NCI-H2107 treated with DMSO at 0.1 percent for 48 hours (cell line): ENCODE results near the gene PAPOLB.

Experiments used
- DNase-seq: peaks from one replicate; lab custom pipeline; 2025; ENCODE audit not compliant: unreplicated experiment; lab: John Stamatoyannopoulos, UW

Gene PAPOLB

DNA sequence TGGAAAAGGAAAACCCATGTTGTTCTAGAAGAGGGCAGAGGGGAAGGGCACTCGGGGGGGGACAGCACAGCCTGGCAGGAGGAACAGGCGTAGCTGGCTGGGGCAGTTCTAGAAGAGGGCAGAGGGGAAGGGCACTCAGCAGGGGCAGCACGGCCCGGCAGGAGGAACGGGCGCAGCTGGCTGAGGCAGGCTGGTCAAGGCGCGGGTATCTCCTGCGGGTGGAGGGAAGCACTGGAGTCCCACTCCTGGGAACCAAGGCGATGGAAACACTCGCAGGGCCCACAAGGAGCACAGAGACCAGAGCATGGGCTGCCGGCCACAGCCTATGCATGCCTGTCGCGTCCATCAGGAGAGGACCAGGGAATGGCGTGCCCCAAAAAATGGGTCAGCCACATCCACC, 36.7 kb downstream of the PAPOLB start:
- DNase-seq = no peak

DNA sequence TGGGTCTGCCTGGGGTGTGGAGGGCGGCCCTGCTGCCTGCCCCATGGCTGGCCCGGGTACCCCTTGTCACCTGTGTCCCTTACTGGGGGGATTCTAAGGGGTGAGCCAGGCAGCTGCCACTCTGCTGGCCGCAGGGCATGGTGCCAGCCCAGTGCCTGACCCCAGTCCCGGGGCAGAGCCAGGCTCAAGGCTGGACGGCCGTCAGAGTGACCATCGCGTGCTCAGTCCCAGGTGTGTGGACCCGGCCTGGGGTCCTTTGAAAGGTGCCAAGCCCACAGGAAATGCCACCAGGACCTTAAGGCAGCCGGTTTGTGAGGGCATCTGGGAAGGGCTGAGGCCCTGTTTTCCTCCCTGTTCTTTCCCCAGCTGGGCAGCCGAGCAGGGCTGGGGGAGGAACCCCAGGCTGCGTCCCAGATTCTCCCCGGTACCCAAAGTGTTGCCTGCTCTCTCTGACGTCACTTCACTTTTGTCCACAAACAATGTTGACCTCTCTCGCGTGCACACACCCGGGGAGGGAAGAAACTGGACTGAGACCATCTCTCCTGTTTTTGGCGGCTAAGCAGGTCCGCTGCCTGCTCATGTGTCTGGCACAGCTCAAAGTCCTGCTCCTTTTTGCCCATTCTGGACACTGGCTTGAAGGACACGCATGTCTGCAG, 37.6 kb downstream of the PAPOLB start:
- no peak for DNase-seq

DNA sequence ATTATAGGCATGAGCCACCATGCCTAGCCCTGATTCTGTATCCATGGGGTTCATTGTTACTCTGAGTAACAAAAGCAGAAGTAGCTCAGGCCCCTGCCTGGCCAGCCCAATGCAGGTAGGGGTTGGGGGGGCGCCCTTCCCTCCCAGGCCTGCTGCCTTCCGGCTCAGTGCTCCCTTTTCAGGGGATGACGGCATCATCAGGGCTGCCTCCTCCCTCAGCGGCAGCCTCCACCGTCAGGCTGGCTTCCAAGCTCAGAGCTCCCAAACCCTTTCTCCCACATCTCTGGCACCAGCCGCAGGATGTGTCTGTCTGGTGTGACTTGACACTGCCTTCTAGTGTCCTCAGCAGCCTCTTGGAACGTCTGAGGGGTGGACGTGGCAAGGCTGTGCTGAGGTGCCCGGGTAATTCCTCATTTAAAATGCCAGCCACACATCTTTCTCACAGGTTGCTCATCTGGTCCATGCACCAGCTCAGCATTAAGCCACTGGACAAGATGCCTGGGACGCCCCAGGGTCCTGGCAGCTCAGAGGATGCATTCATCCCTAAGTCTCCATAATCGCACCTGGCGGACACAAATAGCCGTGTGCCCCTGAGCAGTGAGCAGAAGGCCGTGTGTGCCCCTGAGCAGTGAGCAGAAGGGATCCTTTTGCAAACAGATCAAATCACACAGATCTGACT, 38.2 kb downstream of the PAPOLB start:
- no peak for DNase-seq

DNA sequence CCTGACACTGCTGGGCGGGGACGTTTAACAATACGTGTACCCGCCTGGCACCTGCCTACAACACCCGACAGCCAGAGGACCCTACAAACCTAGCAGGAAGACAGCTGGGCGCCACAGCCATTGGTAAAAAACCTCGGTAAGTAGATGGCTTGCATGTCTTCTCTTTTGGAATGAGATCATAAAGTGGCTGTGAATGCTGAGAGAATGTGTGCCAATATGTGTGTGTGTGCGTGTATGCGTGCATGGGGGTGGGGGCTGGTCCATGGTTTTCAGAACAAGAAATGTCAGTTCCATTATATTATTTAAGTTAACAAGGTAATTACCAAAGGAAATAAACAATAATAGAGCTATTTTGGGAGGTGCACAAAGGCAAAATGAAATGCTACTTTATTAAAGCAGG, 39.2 kb downstream of the PAPOLB start:
- no peak for DNase-seq

DNA sequence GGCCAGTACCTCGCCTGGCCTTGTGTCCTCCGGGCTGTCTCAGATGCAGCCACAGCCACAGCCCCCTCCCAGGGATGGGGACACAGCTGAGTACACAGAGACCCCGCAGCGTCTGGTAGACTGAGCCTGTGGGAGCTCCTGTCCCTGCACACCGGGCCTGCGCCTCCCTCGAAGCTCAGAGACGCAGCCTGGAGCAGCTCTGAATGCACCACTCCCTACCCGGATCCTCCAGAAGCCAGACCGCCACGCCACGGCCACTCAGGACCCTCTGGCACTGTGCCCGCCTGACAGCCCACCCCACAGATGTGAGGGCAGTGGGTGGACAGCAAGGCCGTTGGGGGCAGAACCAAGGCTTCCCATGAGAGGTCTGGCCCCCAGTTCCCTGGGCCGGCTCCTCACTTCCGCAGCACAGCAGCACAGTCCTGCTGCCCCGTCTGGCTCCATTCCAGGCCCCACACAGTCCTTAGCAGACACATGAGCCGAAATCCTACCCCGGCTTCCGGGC, 40.8 kb downstream of the PAPOLB start:
- DNase-seq = no peak

DNA sequence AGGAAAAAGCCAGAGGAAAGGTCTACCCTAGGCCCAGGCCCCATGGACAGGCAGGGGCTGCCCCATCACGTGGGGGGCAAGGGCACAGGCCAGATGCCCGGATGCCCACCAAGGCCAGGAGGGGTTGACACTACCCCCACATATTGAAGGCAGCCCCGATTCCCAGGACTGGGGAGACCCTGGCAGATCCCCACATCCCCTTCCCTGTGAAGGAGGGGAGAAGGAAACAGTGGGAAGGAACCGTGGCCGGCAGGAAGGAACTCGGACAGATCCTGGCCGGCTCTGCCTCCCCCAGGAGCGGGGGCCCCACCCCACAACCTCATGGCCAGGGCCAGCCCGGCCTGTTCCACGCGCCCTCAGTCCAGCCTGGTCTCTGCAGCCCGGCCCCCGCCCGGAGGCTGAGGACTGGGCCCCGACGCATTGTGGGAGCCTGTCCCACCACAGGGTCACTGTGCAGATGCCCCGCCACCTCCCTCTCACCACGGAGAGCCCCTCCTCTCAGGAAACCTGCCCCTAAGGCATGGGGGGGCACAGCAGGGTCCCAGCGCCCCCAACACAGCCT, 41.3 kb downstream of the PAPOLB start:
- DNase-seq = no peak

DNA sequence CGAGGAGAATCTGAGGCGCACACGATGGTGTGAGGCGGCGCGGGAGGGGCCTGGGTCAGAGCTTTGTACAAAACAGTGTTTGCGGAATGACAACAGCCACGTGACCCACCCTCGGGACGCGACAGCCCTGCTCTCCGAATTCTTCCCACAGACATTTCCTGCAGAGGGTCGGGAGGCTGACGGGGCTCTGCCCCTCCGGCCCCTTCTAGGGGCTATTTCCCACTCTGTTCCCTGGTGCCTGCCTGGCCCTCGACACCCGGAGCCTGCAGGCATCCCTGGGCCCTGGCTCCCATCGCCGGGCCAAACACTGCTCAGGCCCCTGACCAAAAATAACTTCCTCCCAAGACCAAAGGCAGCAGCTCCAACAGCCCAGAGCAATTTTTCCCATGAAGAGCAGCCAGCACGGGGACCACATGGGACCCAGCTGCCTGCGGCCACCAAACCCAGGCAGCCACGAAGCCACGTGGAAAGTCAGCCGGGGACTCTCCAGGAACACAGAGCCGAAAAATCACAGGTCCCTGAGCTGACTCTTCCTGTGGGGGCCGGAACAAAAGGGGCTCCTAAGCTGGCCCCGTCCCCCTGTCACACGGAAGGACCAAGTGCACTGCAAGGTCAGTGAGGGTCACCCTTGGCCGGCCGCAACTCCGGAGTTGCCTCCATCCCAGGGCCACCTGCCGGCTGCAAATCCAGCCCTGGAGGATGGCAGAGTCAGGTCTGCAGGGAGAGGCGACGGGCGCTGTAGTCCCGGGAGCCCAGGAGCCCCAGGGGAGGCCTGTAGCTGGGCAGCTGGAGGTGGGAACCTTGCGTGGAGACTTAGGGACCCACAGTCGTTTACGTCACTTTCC, 42.0 kb downstream of the PAPOLB start:
- no peak for DNase-seq

DNA sequence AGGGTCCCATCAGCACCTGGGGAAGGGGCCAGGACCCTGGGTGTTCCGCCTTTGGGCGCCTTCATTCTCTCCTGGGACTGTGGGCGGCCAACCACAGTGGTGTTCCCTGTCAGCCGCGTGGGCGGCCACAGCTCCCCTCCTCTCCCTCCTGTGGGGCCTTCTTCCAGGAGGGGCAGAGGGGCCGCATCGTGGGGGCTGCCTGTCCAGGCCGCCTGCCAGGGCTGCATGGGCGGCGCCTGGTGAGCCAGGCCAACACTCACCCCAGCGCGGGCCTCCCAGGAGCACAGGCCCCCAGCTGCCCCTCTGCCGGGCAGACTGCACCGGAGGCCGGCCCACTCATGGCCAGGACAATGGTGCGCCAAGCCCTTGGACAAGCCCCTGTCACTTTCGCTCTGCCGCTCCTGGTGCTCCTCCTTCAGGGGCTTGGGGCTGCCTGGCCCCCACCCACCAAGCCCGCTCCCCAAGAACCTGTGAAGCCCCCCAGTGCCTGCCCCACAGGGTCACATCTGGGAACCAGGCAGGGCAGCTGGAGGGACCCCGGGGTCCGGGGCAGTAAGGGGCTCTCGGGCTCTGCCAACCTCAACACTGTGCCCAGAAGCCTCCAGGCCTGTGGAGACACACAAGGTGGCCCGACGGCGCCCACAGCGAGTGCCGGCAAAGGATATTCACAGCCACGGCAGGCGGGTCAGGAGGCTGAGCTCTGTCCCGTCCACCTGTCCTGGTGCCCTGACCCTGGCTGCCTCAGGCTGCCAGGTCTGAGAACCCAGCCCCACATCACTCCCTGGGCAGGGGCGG, 43.6 kb downstream of the PAPOLB start:
- no peak for DNase-seq

DNA sequence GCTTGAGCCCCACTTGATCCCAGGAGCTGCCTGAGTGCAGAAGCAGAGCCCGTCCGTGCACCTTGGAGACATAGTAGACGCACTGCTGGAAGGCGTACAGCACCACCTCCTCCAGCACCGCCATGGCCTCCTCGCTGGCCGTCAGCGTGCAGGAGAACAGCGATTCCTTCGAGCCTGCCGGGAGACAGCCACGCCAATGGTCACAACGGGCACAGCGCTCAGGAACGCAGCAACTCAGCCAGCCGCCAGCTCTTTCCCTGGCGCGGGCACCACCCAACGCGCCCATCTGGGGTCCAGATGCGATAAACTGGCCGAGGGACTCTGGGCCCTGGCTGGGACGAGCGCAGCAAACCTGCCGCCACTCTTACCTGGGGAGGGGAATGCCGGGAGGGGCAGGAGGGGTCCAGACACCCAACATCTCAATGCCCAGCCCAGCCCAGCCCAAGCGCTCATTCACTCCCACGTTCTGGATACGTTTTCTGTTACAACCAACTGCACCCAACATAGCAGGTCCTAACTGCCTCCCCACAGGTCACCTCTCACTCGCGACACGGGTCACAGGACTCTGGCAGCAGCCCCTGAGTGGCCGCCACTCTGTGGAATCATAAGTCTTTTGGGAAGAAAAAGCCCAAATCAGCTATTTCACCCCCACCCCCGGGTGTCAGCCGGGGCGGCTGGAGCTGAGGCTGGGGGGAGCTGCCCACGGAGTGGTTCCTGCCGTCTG, 44.5 kb downstream of the PAPOLB start:
- no peak for DNase-seq

DNA sequence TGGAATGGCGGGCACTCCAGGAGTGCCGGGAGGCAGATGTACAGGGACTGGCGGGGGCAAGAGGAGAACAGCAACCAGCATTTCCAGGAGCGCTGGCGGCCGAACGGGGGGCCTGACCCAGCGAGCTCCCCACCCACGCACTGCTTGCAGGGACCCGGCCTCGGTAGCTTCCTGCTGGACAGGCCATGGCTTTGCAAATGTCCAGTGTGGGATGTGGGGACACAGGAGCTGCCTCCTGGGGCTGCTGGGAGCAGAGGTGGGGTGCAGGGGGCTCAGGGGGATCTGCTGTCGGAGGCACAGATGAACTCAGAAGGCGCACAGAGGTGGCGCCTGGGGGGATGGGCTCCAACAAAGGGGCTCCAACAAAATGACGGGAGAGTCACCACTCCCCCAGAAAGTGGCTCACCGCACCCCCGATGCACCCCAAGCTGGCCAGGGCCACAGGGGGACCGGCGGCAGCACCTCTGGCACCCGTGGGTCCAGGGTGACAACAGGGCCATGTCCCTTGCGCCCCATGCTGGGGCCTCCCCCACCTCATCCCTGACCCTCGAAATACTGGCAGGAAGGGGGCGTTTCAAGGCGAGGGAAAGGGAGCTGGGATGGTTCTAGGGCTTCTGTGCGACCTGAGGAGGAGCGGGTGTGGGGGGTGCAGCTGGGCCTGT, 45.3 kb downstream of the PAPOLB start:
- no peak for DNase-seq

DNA sequence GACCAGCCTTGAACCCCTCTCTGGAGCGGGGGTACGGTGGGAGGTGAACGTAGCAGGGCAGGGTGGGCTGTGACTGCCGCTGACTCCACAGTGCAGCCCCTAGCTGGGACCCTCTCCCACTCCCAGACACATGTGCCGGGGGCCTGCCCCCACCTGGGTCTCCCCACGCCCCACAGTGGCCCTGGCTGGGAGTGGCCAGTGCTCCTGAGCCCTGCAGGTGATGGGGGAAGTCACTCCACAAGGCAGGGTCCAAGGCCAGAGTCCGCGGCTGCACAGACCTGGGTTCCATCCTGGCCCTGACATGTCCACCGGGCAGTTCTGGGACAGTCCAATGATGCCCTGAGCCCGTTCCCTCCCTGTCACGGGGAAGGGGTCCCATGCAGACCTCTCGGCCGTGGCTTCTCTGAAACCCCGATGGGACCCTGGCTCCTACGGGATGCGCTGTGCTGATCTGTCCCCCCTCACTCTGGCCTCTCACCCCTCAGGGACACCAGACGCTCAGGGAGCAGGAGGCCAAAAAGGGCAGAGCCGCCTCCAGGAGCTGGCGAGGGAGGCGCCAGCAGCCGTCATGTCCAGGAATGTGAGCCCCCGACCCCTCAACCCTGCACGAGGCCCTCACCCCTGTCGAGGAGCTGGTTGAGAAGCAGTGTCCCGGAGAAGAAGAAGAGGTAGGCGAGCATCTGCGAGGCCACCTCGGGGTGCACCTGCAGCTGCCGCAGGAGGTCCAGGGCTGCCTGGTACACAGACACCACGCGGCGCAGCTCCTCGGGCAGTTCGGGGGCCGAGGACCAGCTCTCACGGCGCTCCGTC, 46.0 kb downstream of the PAPOLB start:
- DNase-seq = no peak

DNA sequence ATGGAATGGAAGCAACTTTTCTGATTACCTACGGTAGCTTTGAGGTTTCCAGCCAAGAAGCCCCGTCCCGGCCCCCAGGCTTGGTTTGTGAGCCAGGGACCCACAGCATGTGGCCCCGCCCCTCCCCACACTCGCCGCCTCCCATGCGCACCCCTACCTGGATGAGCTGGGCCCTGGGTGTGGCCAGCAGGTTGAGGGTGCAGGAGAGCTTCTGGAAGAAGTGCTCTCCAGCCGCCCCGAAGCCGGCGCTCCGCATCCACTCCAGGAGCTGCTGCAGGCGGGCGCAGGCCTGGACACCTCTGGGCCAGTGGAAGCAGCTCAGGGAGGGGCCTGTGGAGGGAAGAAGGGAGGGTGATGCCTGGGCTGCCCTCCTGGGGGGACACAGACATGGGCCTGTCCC, 46.7 kb downstream of the PAPOLB start:
- no peak for DNase-seq

DNA sequence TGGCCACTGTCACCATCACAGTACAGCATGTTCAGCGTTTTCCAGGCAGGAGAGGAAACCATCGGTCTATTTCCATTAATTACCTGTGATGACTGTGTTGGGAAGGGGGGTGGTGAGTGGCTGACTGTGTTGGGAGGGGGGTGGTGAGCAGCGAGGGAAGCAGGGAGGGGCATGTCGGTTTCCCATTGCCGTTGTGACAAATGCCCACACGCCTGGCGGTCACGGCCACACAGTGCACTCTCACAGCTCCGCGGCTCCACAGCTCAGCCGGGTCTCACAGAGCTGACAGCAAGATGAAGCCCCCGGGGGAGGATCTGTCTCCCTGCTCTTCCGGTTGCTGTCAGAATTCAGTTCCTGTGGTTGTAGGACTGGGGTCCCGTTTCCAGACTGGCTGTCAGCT, 47.4 kb downstream of the PAPOLB start:
- no peak for DNase-seq

DNA sequence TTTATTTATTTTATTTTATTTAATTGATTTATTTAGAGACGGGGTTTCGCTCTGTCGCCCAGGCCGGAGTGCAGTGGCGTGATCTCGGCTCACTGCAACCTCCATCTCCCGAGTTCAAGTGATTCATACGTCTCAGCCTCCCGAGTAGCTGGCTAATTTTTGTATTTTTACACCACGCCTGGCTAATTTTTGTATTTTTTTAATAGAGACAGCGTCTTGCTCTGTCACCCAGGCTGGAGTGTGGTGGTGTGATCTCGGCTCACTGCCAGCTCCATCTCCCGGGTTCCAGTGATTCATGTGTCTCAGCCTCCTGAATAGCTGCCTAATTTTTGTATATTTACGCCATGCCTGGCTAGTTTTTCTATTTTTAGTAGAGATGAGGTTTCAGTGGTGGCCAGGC, 52.2 kb downstream of the PAPOLB start:
- no peak for DNase-seq

DNA sequence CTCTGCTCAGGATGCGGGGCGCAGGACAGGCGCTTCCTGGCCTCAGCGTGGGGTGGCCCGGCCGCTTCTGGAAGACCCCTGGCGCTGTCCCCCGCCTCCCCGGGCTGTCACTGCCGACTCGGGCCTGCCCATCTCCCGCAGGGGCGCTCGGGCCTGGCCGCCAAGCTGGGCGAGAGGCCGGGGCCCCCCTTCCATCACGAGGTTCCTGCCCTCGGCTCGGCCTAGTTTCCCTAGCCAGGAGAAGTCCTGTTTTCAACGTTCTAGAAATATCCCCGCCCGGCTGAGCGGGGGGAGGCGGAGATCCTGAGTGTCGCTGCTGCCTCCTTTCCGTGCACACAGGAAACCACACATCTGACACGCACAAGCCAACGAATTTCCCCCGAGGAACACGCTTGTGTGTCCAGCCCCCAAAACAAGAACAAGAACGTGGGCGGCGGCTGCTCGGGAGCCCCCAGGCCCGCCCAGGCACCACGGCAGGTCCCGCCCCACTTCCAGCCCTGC, 52.7 kb downstream of the PAPOLB start:
- DNase-seq = no peak

DNA sequence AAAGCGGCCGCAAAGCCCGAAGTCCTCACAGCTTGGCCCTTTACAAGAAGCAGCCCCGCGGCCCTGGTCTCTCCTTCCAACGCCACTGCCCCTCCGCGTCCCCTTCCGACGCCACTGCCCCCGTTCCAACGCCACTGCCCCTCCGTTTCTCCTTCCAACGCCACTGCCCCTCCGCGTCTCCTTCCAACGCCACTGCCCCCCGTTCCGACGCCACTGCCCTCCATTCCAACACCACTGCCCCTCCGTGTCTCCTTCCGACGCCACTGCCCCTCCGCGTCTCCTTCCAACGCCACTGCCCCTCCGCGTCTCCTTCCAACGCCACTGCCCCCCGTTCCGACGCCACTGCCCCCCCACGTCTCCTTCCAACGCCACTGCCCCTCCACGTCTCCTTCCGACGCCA, 53.3 kb downstream of the PAPOLB start:
- no peak for DNase-seq

DNA sequence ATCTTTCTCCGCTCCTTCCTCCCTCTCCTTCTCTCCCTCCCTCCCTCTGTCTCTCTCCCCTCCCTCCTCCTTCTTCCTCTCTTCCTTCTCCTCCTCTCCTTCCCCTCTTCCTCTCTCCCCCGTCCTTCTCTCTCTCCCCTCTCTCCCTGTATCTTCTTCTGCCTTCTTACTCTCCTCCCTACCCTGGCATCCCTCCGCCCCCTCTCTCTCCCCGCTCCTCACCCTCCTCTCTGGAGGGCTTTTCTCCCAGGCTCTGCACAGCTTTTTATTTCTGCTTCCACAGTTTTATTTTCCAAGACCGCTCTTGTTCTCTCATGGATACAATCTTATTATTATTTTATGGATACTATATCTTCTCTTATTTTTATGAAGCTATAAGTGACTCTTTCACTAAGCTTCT, 53.8 kb downstream of the PAPOLB start:
- DNase-seq = no peak
